HL-60/S4 treated with retinoic acid at 250 ng/mL for 4 days and 3 days (cell line): ENCODE data around the gene KCNQ1.

Source experiments
- in situ Hi-C: fragments of 300-500 bp; cut with MboI; formaldehyde crosslinking; loops from 2 replicates; pipeline ENCODE4 v1.7.0; 2022; ENCODE audit warnings: low sequenced_read_pairs

The KCNQ1 gene

GRCh38 chr11:2765491-2765890, 320.7 kb downstream of the KCNQ1 start:
- in situ Hi-C loops = no loop called here

- in situ Hi-C loops = no loop called here
These were observed 321.4 kb downstream of the KCNQ1 start for GRCh38 chr11:2766166-2766565.

GRCh38 chr11:2767071-2767470, 322.3 kb downstream of the KCNQ1 start:
- in situ Hi-C loops = no loop called here

- in situ Hi-C loops = no loop called here
These were observed 323.0 kb downstream of the KCNQ1 start for GRCh38 chr11:2767801-2768200.

GRCh38 chr11:2768471-2769408, 323.9 kb downstream of the KCNQ1 start:
- in situ Hi-C loops = no loop called here

GRCh38 chr11:2769409-2770095, 324.7 kb downstream of the KCNQ1 start:
- in situ Hi-C loops = no loop called here

- in situ Hi-C loops = no loop called here
These were observed 325.4 kb downstream of the KCNQ1 start for GRCh38 chr11:2770096-2770751.

- in situ Hi-C loops = no loop called here
These were observed 326.0 kb downstream of the KCNQ1 start for GRCh38 chr11:2770761-2771301.

GRCh38 chr11:2771758-2772466, 327.1 kb downstream of the KCNQ1 start:
- in situ Hi-C loops = no loop called here

GRCh38 chr11:2772544-2773031, 327.8 kb downstream of the KCNQ1 start:
- in situ Hi-C loops = no loop called here

- in situ Hi-C loops = no loop called here
These were observed 329.6 kb downstream of the KCNQ1 start for GRCh38 chr11:2774173-2775082.

GRCh38 chr11:2775083-2775625, 330.3 kb downstream of the KCNQ1 start:
- in situ Hi-C loops = no loop called here

- in situ Hi-C loops = no loop called here
These were observed 331.0 kb downstream of the KCNQ1 start for GRCh38 chr11:2775626-2776350.

GRCh38 chr11:2776351-2777061, 331.7 kb downstream of the KCNQ1 start:
- in situ Hi-C loops = no loop called here

GRCh38 chr11:2777386-2777785, 332.6 kb downstream of the KCNQ1 start:
- in situ Hi-C loops = no loop called here

GRCh38 chr11:2777871-2778629, 333.2 kb downstream of the KCNQ1 start:
- in situ Hi-C loops = no loop called here
